Cardiac fibroblast (primary cell): ENCODE data around the gene DZIP3.

ENCODE experiments used
- DNase-seq, 2 donors: peaks; one replicate each; pipeline versions ENCODE4 v3.0.0 to v3.0.0-alpha.2; 2010; ENCODE audit warnings: low read depth in 2 of 2
- H3K4me3 ChIP-seq, 2 donors: replicated peaks in 1 of 2; 1 replicate in 1 of 2; 2 replicates in 1 of 2; pipeline ENCODE4 v1.5.1; 2011; ENCODE audit warnings: low read depth in 2 of 2, low read length in 2 of 2, mild to moderate bottlenecking in 2 of 2, moderate library complexity in 1 of 2
- TF ChIP-seq, protein P1 (sequence below): IDR thresholded peaks from one replicate; pipeline ENCODE4 v1.5.1; 2011; ENCODE audit warnings: low read depth, mild to moderate bottlenecking, low read length, inconsistent platforms

The DZIP3 gene

DNA sequence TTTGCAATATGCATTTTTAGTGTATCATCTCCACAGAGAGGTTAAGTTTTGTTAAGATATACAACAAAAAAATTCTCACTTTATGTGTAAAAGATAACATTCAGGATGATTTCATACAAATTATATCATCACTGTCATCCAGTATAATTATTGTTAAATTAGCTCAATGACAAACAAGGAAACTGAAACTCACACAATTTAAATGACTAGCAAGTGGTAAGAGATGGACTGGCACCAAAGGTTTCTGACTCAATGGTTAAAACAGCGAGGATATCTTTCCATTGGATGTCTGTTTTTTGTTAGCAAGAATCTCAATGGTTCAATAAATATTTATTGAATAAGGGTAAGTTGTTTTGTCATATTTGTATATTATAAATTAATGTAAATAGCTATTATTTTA is 22.9 kb upstream of the DZIP3 start:
- TF ChIP-seq, protein P1, sequence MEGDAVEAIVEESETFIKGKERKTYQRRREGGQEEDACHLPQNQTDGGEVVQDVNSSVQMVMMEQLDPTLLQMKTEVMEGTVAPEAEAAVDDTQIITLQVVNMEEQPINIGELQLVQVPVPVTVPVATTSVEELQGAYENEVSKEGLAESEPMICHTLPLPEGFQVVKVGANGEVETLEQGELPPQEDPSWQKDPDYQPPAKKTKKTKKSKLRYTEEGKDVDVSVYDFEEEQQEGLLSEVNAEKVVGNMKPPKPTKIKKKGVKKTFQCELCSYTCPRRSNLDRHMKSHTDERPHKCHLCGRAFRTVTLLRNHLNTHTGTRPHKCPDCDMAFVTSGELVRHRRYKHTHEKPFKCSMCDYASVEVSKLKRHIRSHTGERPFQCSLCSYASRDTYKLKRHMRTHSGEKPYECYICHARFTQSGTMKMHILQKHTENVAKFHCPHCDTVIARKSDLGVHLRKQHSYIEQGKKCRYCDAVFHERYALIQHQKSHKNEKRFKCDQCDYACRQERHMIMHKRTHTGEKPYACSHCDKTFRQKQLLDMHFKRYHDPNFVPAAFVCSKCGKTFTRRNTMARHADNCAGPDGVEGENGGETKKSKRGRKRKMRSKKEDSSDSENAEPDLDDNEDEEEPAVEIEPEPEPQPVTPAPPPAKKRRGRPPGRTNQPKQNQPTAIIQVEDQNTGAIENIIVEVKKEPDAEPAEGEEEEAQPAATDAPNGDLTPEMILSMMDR = no peak
- no peak for DNase-seq

DNA sequence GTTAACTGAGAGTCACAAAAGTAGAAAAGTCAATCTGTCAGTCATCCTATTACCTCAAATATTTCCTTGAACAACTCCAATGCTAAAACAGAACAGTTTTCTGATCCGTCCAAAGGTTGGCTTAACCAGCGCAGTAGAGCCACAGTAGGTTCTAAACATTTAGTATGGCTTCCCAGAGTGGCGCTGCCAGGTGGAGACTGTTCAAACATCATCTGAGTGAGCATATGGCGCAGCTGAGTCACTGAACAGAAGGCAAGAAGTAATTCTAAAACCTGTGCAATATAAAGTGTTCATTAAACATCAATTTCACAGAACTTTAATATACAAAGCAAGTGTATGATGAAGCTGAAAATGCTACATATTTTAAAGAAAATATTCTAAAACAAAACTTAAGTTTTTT is 20.2 kb upstream of the DZIP3 start:
- no peak for DNase-seq
- no peak overlapping the region for H3K4me3 ChIP-seq
- TF ChIP-seq, protein P1 = no peak

More for the DNA sequence above, 22.9 kb upstream of the DZIP3 start:
- no peak overlapping the region for H3K4me3 ChIP-seq

DNA sequence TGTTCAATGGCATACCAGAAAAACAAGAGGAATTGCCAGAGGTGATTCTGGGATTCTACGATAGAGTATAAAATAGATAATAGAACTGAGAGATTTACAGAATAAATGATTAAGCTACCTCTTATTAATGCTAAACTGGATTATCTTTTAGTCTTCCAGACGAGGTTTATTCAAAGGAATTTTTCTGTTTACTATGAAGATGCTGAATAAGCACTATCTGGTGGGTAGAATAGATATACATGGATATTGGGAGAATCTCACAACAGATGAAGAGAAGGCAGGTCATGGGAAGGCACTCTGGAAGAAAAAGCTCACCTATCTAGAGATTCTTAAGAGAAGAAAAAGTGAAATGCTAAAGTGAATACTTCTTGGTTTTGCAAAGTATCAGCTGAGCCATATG is 11.5 kb upstream of the DZIP3 start:
- TF ChIP-seq, protein P1 = no peak
- DNase-seq = no peak
- no peak overlapping the region for H3K4me3 ChIP-seq

DNA sequence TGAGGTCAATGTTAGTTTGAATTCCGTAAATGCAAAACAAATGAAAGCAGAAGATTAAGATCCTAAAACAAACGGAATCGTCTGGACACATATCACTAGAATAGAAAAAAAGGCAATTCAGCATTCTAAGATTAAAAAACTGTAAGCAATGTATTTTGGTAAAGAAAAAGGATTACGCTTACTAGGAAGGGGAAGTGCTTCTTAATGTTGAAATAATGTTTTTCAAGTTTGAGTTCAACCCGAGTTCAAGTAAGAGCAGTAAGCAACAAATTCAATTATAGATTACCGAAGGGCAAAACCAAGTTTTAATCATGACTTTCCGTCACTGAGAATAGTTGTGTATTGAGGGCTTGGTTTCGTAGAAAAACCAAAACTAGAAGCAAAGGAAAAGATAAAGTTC is 921 bp upstream of the DZIP3 start:
- peak overlapping the region; percentile 86 to 89 for H3K4me3 ChIP-seq
- TF ChIP-seq, protein P1 = no peak
- peak in 1 of 2 donors; percentile 22 for DNase-seq

DNA sequence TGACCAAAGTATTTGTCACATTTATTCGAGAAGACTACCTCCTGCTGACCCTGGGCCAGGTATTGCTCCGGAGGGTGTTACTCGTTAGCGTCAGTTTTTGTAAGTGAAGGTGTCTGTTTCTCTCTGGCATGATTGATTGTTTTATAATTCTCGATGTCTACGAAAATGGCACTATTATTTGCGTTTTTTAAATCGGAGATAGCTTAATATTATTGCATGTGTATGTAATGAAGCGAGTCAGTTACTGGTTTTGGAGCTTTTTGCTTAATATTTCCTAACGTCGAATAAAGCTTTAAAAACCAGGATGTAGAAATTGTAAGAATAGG is 439 bp downstream of the DZIP3 start:
- TF ChIP-seq, protein P1 = no peak
- peak overlapping the region; percentile 86 to 89 for H3K4me3 ChIP-seq
- DNase-seq = no peak

DNA sequence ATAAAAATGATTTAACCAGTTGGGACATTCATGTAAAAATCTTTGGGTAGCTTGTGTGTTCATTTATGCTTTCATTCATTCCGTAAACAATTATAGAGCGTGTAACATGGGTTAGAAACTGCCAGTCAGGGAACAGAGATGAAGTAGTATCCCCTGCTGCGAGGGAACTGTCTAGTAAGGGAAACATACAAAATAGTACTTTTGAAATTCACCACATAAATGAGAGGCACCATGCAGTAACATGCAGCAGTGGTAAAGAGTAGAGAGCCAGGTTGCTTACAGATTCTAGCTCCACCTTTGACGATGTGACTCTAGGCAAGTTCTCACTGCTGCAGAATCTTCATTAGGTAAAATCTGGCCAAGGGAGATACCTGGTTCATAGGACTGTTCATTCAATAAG is 938 bp downstream of the DZIP3 start:
- TF ChIP-seq, protein P1 = no peak
- peak in 1 of 2 donors; percentile 15 for DNase-seq
- H3K4me3 ChIP-seq = peak overlapping the region in 1 of 2 donors; percentile 86

DNA sequence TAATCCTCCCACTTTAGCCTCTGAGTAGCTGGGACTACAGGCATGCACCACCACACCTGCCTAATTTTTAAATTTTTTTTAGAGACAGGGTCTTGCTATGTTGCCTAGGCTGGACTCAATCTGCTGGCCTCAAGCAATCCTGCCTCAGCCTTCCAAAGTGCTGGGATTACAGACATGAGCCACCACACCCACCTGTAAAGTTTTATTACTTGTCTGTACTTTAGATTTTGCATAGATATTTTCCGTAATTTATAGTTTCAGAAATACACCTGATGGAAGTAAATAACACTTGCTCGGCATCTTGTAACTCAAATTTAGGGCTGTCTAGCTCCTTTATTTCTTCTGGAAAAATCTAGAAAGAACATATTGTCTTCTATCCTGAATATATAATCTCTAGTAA is 5.8 kb downstream of the DZIP3 start:
- no peak overlapping the region for H3K4me3 ChIP-seq
- DNase-seq = no peak
- TF ChIP-seq, protein P1 = no peak
